ENCODE measurements around the gene LAMA1. TPM values are rescaled to one million over a fixed set of nuclear protein-coding genes. Genes with fewer than 3 reads are reported as not detected.

The LAMA1 gene
- total RNA-seq, 1 donor from 2014 or later = 91.4 TPM

- no peak for TF ChIP-seq CTCF (IDR thresholded peaks at IDR 0.05; ENCODE audit: unreplicated experiment)
- H3K27me3 Mint-ChIP-seq (ENCODE audit: low read depth) = no peaks in the 10 kb centered on the region
- H3K4me3 Mint-ChIP-seq = no peak overlapping the region
- no peaks in the 10 kb centered on the region for H3K9me3 Mint-ChIP-seq
- no peak overlapping the region for H3K27ac Mint-ChIP-seq
- peaks cover 41% of the 10 kb centered on the region for H3K36me3 Mint-ChIP-seq
- H3K4me1 Mint-ChIP-seq = peaks cover 1% of the 10 kb centered on the region
- DNase-seq (ENCODE audit: low spot score in 2 of 2, unreplicated experiment in 2 of 2) = no peak
Observed at GRCh38 chr18:6975084-6975483, 142.5 kb downstream of the LAMA1 start.

GRCh38 chr18:6971823-6972478 is 145.6 kb downstream of the LAMA1 start:
- Mint-ChIP-seq H3K4me3 (no peak overlapping the region), H3K36me3 (peaks cover 30% of the 10 kb centered on the region), H3K9me3 (no peaks in the 10 kb centered on the region), H3K27me3 (ENCODE audit: low read depth) (no peaks in the 10 kb centered on the region), H3K27ac (no peak overlapping the region), H3K4me1 (no peaks in the 10 kb centered on the region)
- DNase-seq (ENCODE audit: low spot score in 2 of 2, unreplicated experiment in 2 of 2) = no peak
- TF ChIP-seq CTCF (IDR thresholded peaks at IDR 0.05; ENCODE audit: unreplicated experiment) = no peak

GRCh38 chr18:6963452-6964097 is 154.0 kb downstream of the LAMA1 start:
- Mint-ChIP-seq H3K27me3 (ENCODE audit: low read depth) (no peaks in the 10 kb centered on the region), H3K36me3 (peaks cover 46% of the 10 kb centered on the region), H3K4me3 (no peak overlapping the region), H3K27ac (no peak overlapping the region), H3K9me3 (peaks cover 7% of the 10 kb centered on the region), H3K4me1 (no peaks in the 10 kb centered on the region)
- DNase-seq (ENCODE audit: low spot score in 2 of 2, unreplicated experiment in 2 of 2) = no peak
- TF ChIP-seq CTCF (IDR thresholded peaks at IDR 0.05; ENCODE audit: unreplicated experiment) = no peak

GRCh38 chr18:6962571-6963451 is 154.8 kb downstream of the LAMA1 start:
- Mint-ChIP-seq H3K36me3 (peaks cover 51% of the 10 kb centered on the region), H3K4me3 (no peak overlapping the region), H3K4me1 (no peaks in the 10 kb centered on the region), H3K9me3 (peaks cover 7% of the 10 kb centered on the region), H3K27ac (no peak overlapping the region), H3K27me3 (ENCODE audit: low read depth) (no peaks in the 10 kb centered on the region)
- TF ChIP-seq CTCF (IDR thresholded peaks at IDR 0.05; ENCODE audit: unreplicated experiment) = no peak
- DNase-seq (ENCODE audit: low spot score in 2 of 2, unreplicated experiment in 2 of 2) = no peak

- no peaks in the 10 kb centered on the region for H3K27me3 Mint-ChIP-seq (ENCODE audit: low read depth)
- DNase-seq (ENCODE audit: low spot score in 2 of 2, unreplicated experiment in 2 of 2) = no peak
- H3K36me3 Mint-ChIP-seq = peaks cover 51% of the 10 kb centered on the region
- no peak for TF ChIP-seq CTCF (IDR thresholded peaks at IDR 0.05; ENCODE audit: unreplicated experiment)
- peaks cover 7% of the 10 kb centered on the region for H3K9me3 Mint-ChIP-seq
- no peaks in the 10 kb centered on the region for H3K4me1 Mint-ChIP-seq
- H3K27ac Mint-ChIP-seq = no peak overlapping the region
- H3K4me3 Mint-ChIP-seq = no peak overlapping the region
Observed at GRCh38 chr18:6961331-6961730, 156.3 kb downstream of the LAMA1 start.
